ENCODE measurements around the gene C12orf42.
A peak's percentile ranks its signal among the peaks of the same experiment; 100 is the strongest.

Gene C12orf42

GRCh38 chr12:103415681-103416080 lies 80.1 kb downstream of the C12orf42 start:
- TF ChIP-seq CTCF (IDR thresholded peaks at IDR 0.05; ENCODE audit: borderline replicate concordance, extremely low read depth, low read length, poor library complexity, severe bottlenecking) = no peak
- TF ChIP-seq EZH2 (IDR thresholded peaks at IDR 0.05; ENCODE audit: borderline replicate concordance, low read depth, low read length, severe bottlenecking) = no peak
- H2AFZ ChIP-seq (ENCODE audit: low read depth, low read length) = no peak overlapping the region
- H3K9ac ChIP-seq (ENCODE audit: low read depth, low read length) = no peak overlapping the region
- ATAC-seq (ENCODE audit: insufficient read depth, low read depth) = no peak
- no peaks in the 10 kb centered on the region for H3K9me3 ChIP-seq (ENCODE audit: insufficient read depth, low read length, severe bottlenecking)
- no peak overlapping the region for H3K4me3 ChIP-seq (ENCODE audit: low read depth in 1 of 2, low read length in 2 of 2)
- no peaks in the 10 kb centered on the region for H3K27me3 ChIP-seq (ENCODE audit: insufficient read depth, low read length, poor library complexity)
- H4K20me1 ChIP-seq (ENCODE audit: insufficient read depth, low read length) = no peaks in the 10 kb centered on the region
- H3K36me3 ChIP-seq (ENCODE audit: insufficient read depth, low read length) = no peaks in the 10 kb centered on the region
- H3K79me2 ChIP-seq (ENCODE audit: insufficient read depth, low read length) = no peaks in the 10 kb centered on the region
- H3K4me1 ChIP-seq (ENCODE audit: insufficient read depth, low read length) = no peaks in the 10 kb centered on the region
- H3K4me2 ChIP-seq (ENCODE audit: insufficient read depth, low read length) = no peak overlapping the region
- no peak for DNase-seq
- H3K27ac ChIP-seq (ENCODE audit: low read length) = no peak overlapping the region

GRCh38 chr12:103401421-103401820 lies 94.3 kb downstream of the C12orf42 start:
- no peaks in the 10 kb centered on the region for H3K79me2 ChIP-seq (ENCODE audit: insufficient read depth, low read length)
- H4K20me1 ChIP-seq (ENCODE audit: insufficient read depth, low read length) = no peaks in the 10 kb centered on the region
- H3K36me3 ChIP-seq (ENCODE audit: insufficient read depth, low read length) = no peaks in the 10 kb centered on the region
- TF ChIP-seq CTCF (IDR thresholded peaks at IDR 0.05; ENCODE audit: borderline replicate concordance, extremely low read depth, low read length, poor library complexity, severe bottlenecking) (peak; percentile 24), EZH2 (IDR thresholded peaks at IDR 0.05; ENCODE audit: borderline replicate concordance, low read depth, low read length, severe bottlenecking) (no peak)
- no peak for DNase-seq
- H3K4me3 ChIP-seq (ENCODE audit: low read depth in 1 of 2, low read length in 2 of 2) = no peak overlapping the region
- no peaks in the 10 kb centered on the region for H3K4me1 ChIP-seq (ENCODE audit: insufficient read depth, low read length)
- H3K27me3 ChIP-seq (ENCODE audit: insufficient read depth, low read length, poor library complexity) = no peaks in the 10 kb centered on the region
- H3K9ac ChIP-seq (ENCODE audit: low read depth, low read length) = no peak overlapping the region
- H3K9me3 ChIP-seq (ENCODE audit: insufficient read depth, low read length, severe bottlenecking) = no peaks in the 10 kb centered on the region
- no peak for ATAC-seq (ENCODE audit: insufficient read depth, low read depth)
- no peak overlapping the region for H2AFZ ChIP-seq (ENCODE audit: low read depth, low read length)
- no peak overlapping the region for H3K27ac ChIP-seq (ENCODE audit: low read length)
- H3K4me2 ChIP-seq (ENCODE audit: insufficient read depth, low read length) = no peak overlapping the region

GRCh38 chr12:103399986-103400385 lies 95.8 kb downstream of the C12orf42 start:
- DNase-seq (no peak), ATAC-seq (ENCODE audit: insufficient read depth, low read depth) (no peak)
- H3K36me3 ChIP-seq (ENCODE audit: insufficient read depth, low read length) = no peaks in the 10 kb centered on the region
- H3K4me3 ChIP-seq (ENCODE audit: low read depth in 1 of 2, low read length in 2 of 2) = no peak overlapping the region
- no peaks in the 10 kb centered on the region for H4K20me1 ChIP-seq (ENCODE audit: insufficient read depth, low read length)
- H3K4me1 ChIP-seq (ENCODE audit: insufficient read depth, low read length) = no peaks in the 10 kb centered on the region
- no peak for TF ChIP-seq CTCF (IDR thresholded peaks at IDR 0.05; ENCODE audit: borderline replicate concordance, extremely low read depth, low read length, poor library complexity, severe bottlenecking)
- no peak for TF ChIP-seq EZH2 (IDR thresholded peaks at IDR 0.05; ENCODE audit: borderline replicate concordance, low read depth, low read length, severe bottlenecking)
- no peak overlapping the region for H3K4me2 ChIP-seq (ENCODE audit: insufficient read depth, low read length)
- no peak overlapping the region for H2AFZ ChIP-seq (ENCODE audit: low read depth, low read length)
- H3K27ac ChIP-seq (ENCODE audit: low read length) = no peak overlapping the region
- no peaks in the 10 kb centered on the region for H3K9me3 ChIP-seq (ENCODE audit: insufficient read depth, low read length, severe bottlenecking)
- no peak overlapping the region for H3K9ac ChIP-seq (ENCODE audit: low read depth, low read length)
- no peaks in the 10 kb centered on the region for H3K79me2 ChIP-seq (ENCODE audit: insufficient read depth, low read length)
- no peaks in the 10 kb centered on the region for H3K27me3 ChIP-seq (ENCODE audit: insufficient read depth, low read length, poor library complexity)

GRCh38 chr12:103397536-103397935 lies 98.2 kb downstream of the C12orf42 start:
- Histone ChIP-seq H4K20me1 (ENCODE audit: insufficient read depth, low read length) (no peaks in the 10 kb centered on the region), H3K9ac (ENCODE audit: low read depth, low read length) (no peak overlapping the region), H3K4me3 (ENCODE audit: low read depth in 1 of 2, low read length in 2 of 2) (no peak overlapping the region), H3K27ac (ENCODE audit: low read length) (no peak overlapping the region), H3K36me3 (ENCODE audit: insufficient read depth, low read length) (no peaks in the 10 kb centered on the region), H3K9me3 (ENCODE audit: insufficient read depth, low read length, severe bottlenecking) (no peaks in the 10 kb centered on the region), H3K4me2 (ENCODE audit: insufficient read depth, low read length) (no peak overlapping the region), H3K79me2 (ENCODE audit: insufficient read depth, low read length) (no peaks in the 10 kb centered on the region), H2AFZ (ENCODE audit: low read depth, low read length) (no peak overlapping the region), H3K27me3 (ENCODE audit: insufficient read depth, low read length, poor library complexity) (no peaks in the 10 kb centered on the region), H3K4me1 (ENCODE audit: insufficient read depth, low read length) (no peaks in the 10 kb centered on the region)
- TF ChIP-seq CTCF (IDR thresholded peaks at IDR 0.05; ENCODE audit: borderline replicate concordance, extremely low read depth, low read length, poor library complexity, severe bottlenecking) (no peak), EZH2 (IDR thresholded peaks at IDR 0.05; ENCODE audit: borderline replicate concordance, low read depth, low read length, severe bottlenecking) (no peak)
- DNase-seq (no peak), ATAC-seq (ENCODE audit: insufficient read depth, low read depth) (no peak)
